Measurements from ENCODE around the gene KRT81.

Gene KRT81

DNA sequence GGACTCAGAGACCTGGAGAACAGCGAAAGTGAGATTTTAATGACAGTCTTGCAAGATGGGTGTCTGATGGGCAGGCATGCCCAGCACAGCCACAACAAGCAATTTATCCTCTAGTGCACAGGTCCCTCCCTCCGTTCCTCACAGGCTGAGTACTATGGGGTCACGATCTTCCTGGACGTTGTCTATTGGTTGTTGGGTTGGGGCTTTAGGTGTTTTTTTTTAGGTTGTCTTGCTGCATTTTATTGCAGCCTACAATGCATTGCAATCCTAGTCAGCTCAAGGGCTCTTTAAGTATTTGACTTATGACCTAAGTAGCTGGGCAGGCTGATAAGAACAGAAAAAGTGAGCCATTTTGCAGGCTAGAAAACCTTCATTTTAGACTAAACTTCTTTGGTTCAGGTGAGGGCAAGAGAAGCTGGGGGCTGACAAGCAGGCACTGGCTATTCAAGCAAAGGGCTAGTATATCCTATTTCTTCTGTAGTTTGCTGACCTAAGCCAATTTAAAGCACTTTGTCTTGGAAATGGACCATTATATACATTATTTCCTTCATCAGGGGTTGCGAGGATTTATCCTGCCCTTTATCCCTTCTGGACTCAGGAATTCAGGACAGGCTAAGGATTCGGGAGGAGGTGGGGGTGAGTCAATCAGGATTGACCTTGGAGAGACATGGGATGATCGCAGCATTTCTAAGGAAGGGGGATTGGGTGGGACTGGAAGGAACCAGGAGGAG is 52.3 kb downstream of the KRT81 start:
- no peak for FAIRE-seq

- no peak for FAIRE-seq
These were observed 53.0 kb downstream of the KRT81 start for GRCh38 chr12:52238207-52238840.

DNA sequence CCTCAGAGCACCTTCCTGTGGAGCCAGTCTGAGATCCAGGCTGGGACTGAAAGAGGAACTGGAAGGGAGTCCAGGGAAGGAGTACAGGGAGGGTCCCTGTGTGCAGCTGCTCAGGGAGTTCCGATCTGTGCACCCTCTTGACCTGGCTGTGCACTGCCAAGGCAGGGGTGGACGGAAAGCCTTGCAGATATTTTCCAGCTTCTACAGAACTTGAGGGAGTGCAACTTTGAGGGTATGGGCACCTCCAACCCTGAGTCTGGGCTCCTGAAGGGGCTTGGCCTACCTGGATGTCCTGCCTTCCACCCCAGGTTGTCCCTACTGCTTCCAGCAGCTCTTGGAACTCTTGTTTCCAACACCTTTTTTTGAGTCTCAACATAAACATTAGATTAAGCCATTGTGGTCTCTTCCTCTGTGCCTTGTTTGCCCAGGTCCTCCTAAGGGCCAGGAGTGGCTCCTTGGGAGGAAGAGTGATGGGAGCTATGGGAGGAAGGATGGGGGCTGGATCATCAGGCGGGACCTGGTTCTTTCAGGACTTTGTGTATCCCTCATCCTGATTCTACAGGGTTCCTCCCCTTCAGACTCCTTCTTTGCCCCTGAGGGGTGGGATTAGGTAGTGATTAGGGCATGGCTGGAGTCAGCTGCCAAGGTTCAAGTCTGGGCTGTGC is 54.8 kb downstream of the KRT81 start:
- no peak for FAIRE-seq
